CD4-positive, alpha-beta memory T cell (primary cell): Measurements from ENCODE around the gene UCMA. TPM values are rescaled to one million over a fixed set of nuclear protein-coding genes. Genes with fewer than 3 reads are reported as not detected.
"Not testable (repeated sequence)": the region's sequence is repeated elsewhere in the genome, so short reads cannot be mapped to it uniquely, and the experiment has no call there.

Source experiments
- CTCF ChIA-PET: fragments of 350-600 bp; sonication (Branson Sonifier 250); formaldehyde crosslinking; loops from one replicate; lab custom pipeline; 2021; ENCODE audit warnings: inconsistent platforms; ENCODE audit not compliant: partially characterized antibody; lab: Charles Lee
- POLR2A ChIA-PET: fragments of 350-600 bp; sonication (Branson Sonifier 250); formaldehyde crosslinking; loops from one replicate; lab custom pipeline; 2021; ENCODE audit not compliant: partially characterized antibody; lab: Charles Lee
- DNase-seq, 5 donors: peaks; one replicate each; pipeline versions ENCODE4 v3.0.0 to v3.0.0-alpha.2; 2020 to 2022; ENCODE audit warnings: mixed read lengths in 1 of 5
- H3K27ac ChIP-seq: one replicate; pipeline ENCODE4 v1.7.0; 2013; ENCODE audit warnings: low read depth, low read length
- H3K27me3 ChIP-seq: 2 replicates; pipeline ENCODE4 v1.7.0; 2013; ENCODE audit warnings: mild to moderate bottlenecking, low read length, moderate library complexity; ENCODE audit not compliant: insufficient read depth
- H3K36me3 ChIP-seq: 2 replicates; pipeline ENCODE4 v1.7.0; 2013; ENCODE audit warnings: mild to moderate bottlenecking, low read length, moderate library complexity; ENCODE audit not compliant: insufficient read depth
- H3K4me1 ChIP-seq: 2 replicates; pipeline ENCODE4 v1.7.0; 2013; ENCODE audit warnings: mild to moderate bottlenecking, low read length, moderate library complexity; ENCODE audit not compliant: insufficient read depth
- H3K4me3 ChIP-seq, 2 donors: one replicate each; pipeline ENCODE4 v1.7.0; 2013; ENCODE audit warnings: low read length in 2 of 2, mild to moderate bottlenecking in 1 of 2
- H3K9me3 ChIP-seq, 2 donors: one replicate each; pipeline ENCODE4 v1.7.0; 2013; ENCODE audit warnings: low read length in 2 of 2, control low read depth in 1 of 2; ENCODE audit not compliant: control insufficient read depth in 1 of 2
- H3K27ac Mint-ChIP-seq, 7 donors: one replicate each; pipeline ENCODE4 v1.8.0; 2020 to 2021; ENCODE audit warnings: mixed read lengths in 7 of 7, mild to moderate bottlenecking in 6 of 7, inconsistent platforms in 3 of 7, moderate library complexity in 3 of 7
- H3K27me3 Mint-ChIP-seq, 2 donors: one replicate each; pipeline ENCODE4 v1.8.0; 2020 to 2021; ENCODE audit warnings: mixed read lengths in 2 of 2
- H3K36me3 Mint-ChIP-seq, 2 donors: one replicate each; pipeline ENCODE4 v1.8.0; 2020 to 2021; ENCODE audit warnings: mixed read lengths in 2 of 2, inconsistent platforms in 1 of 2, mild to moderate bottlenecking in 1 of 2
- H3K4me1 Mint-ChIP-seq, 4 donors: one replicate each; pipeline ENCODE4 v1.8.0; 2020 to 2021; ENCODE audit warnings: mixed read lengths in 4 of 4, mild to moderate bottlenecking in 1 of 4
- H3K4me3 Mint-ChIP-seq, 8 donors: one replicate each; pipeline ENCODE4 v1.8.0; 2020 to 2021; ENCODE audit warnings: mixed read lengths in 8 of 8, mild to moderate bottlenecking in 7 of 8, moderate library complexity in 6 of 8, inconsistent platforms in 3 of 8
- H3K9me3 Mint-ChIP-seq, 8 donors: one replicate each; pipeline ENCODE4 v1.8.0; 2020 to 2021; ENCODE audit warnings: mixed read lengths in 8 of 8, mild to moderate bottlenecking in 5 of 8, inconsistent platforms in 3 of 8, moderate library complexity in 1 of 8
- intact Hi-C: fragments of 100-400 bp; cut with micrococcal nuclease; formaldehyde crosslinking; loops from one replicate; pipeline ENCODE4 v1.15.1; 2023
- polyA plus RNA-seq, 2 donors: library from polyadenylated mRNA; unstranded; fragments of 300-500 nt; fragmentation: Illumina TruSeq; gene quantifications; one replicate each; pipeline ENCODE4 v1.2.3, GENCODE V29; 2021
- total RNA-seq, 2 experiments: library from RNA; stranded (reverse); gene quantifications; one replicate each; pipeline ENCODE4 v1.2.3, GENCODE V29; 2021

Gene UCMA, protein sequence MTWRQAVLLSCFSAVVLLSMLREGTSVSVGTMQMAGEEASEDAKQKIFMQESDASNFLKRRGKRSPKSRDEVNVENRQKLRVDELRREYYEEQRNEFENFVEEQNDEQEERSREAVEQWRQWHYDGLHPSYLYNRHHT
- total RNA-seq, result not detected
- not detected for polyA plus RNA-seq

- H3K4me3 Mint-ChIP-seq, result no peak within 1 kb of the TSS
- Histone ChIP-seq H3K4me1 (no peaks in the 10 kb centered on the region), H3K27me3 (no peaks in the 10 kb centered on the region), H3K27ac (no peak within 1 kb of the TSS), H3K9me3 (no peaks in the 10 kb centered on the region), H3K4me3 (no peak within 1 kb of the TSS), H3K36me3 (no peaks in the 10 kb centered on the region)
- no peaks in the 10 kb centered on the region for H3K36me3 Mint-ChIP-seq
- DNase-seq, result no peak
- no peaks in the 10 kb centered on the region for H3K9me3 Mint-ChIP-seq
- intact Hi-C loops, result no loop called here
- no peak within 1 kb of the TSS for H3K27ac Mint-ChIP-seq
- ChIA-PET POLR2A (no interaction called here), CTCF (no interaction called here)
- H3K4me1 Mint-ChIP-seq, result no peaks in the 10 kb centered on the region
- H3K27me3 Mint-ChIP-seq, result peaks cover 0 to 2% of the 10 kb centered on the region in 2 donors
Measured at GRCh38 chr10:13234172-13234571, at the start of gene UCMA. UCMA (minus strand) TSS chr10:13234374; CDS start chr10:13234258, 116 bp downstream.

DNA sequence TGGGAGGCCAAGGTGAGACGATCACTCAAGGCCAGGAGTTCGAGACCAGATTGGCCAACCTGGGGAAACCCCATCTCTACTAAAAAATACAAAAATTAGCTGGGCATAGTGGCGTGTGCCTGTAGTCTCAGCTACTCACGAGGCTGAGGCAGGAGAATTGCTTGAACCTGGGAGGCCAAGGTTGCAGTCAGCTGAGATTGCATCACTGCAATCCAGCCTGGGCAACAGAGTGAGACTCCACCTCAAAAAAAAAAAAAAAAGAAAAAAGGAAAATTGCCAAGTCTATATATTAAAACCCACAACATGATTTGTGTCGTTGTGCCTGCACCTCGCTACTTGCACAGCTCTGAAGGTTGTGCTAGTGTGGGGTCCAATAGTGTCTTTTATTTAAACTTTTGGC lies 48.2 kb upstream of the UCMA start:
- DNase-seq, H3K9me3 ChIP-seq, H3K4me1 Mint-ChIP-seq, H3K36me3 ChIP-seq, intact Hi-C loops, H3K4me3 Mint-ChIP-seq, POLR2A ChIA-PET, H3K27me3 ChIP-seq, H3K27ac Mint-ChIP-seq, H3K27ac ChIP-seq, H3K4me1 ChIP-seq, H3K4me3 ChIP-seq, H3K9me3 Mint-ChIP-seq, H3K27me3 Mint-ChIP-seq: not testable (repeated sequence)
- H3K36me3 Mint-ChIP-seq, result peaks cover 8 to 11% of the 10 kb centered on the region in 2 donors
- CTCF ChIA-PET, result interaction anchor here (0.7 to 0.8 kb wide), 2 partner anchors 18 to 35 kb away, joined by 3 to 4 read pairs; no protein-coding TSS in a partner anchor

GRCh38 chr10:13276749-13277365 lies 42.7 kb upstream of the UCMA start:
- Histone ChIP-seq H3K36me3 (no peaks in the 10 kb centered on the region), H3K4me1 (no peaks in the 10 kb centered on the region), H3K27me3 (no peaks in the 10 kb centered on the region), H3K27ac (no peak overlapping the region), H3K9me3 (no peaks in the 10 kb centered on the region), H3K4me3 (no peak overlapping the region)
- peaks cover 0 to under 1% (median 0%) of the 10 kb centered on the region in 4 donors for H3K4me1 Mint-ChIP-seq
- H3K4me3 Mint-ChIP-seq, result no peak overlapping the region
- no peak for DNase-seq
- ChIA-PET CTCF (interaction anchor here (1.7 kb wide), 1 partner anchor 10 kb away, joined by 5 read pairs; no protein-coding TSS in a partner anchor), POLR2A (no interaction called here)
- intact Hi-C loops, result loop anchor here (5.0 kb wide), 1 partner anchor 50 kb away; no protein-coding TSS in a partner anchor
- H3K9me3 Mint-ChIP-seq, result no peaks in the 10 kb centered on the region
- peaks cover 0 to 2% of the 10 kb centered on the region in 2 donors for H3K27me3 Mint-ChIP-seq
- H3K27ac Mint-ChIP-seq, result peak overlapping the region in 1 of 7 donors; percentile 15
- peaks cover 6 to 9% of the 10 kb centered on the region in 2 donors for H3K36me3 Mint-ChIP-seq

- H3K4me1 ChIP-seq, H3K27ac ChIP-seq, H3K27me3 Mint-ChIP-seq, H3K27me3 ChIP-seq, H3K9me3 Mint-ChIP-seq, DNase-seq, H3K36me3 ChIP-seq, H3K4me3 ChIP-seq, H3K4me1 Mint-ChIP-seq, H3K9me3 ChIP-seq, H3K36me3 Mint-ChIP-seq, POLR2A ChIA-PET, H3K4me3 Mint-ChIP-seq, H3K27ac Mint-ChIP-seq: not testable (repeated sequence)
- CTCF ChIA-PET, result interaction anchor here (1.7 kb wide), 1 partner anchor 9 kb away, joined by 5 read pairs; no protein-coding TSS in a partner anchor
- intact Hi-C loops, result loop anchor here (5.0 kb wide), 1 partner anchor 49 kb away; no protein-coding TSS in a partner anchor
Measured at GRCh38 chr10:13276146-13276545, 42.0 kb upstream of the UCMA start.

DNA sequence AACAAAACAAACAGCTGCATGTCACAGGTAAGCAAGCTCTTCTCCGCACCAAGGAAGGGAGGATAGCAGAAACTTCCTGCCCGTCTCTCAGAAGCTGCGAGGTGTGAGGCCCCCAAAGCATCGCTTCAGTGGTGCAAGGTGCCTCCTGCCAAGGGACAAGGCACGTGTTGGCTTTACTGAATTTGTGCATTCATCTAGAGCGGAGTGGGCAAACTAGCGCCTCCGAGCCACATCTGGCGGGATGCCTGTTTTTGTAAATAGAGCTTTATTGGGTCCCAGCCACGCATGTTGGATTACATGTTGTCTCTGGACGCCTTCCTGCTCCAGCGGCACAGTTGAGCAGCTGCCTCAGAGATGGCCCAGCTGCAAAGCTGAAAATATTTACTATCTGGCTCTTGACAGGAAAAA lies 38.0 kb upstream of the UCMA start:
- Histone ChIP-seq H3K9me3 (no peaks in the 10 kb centered on the region), H3K4me3 (no peak overlapping the region), H3K27ac (no peak overlapping the region), H3K36me3 (no peaks in the 10 kb centered on the region), H3K4me1 (peaks cover 8% of the 10 kb centered on the region), H3K27me3 (no peaks in the 10 kb centered on the region)
- Mint-ChIP-seq H3K27ac (peak overlapping the region in 1 of 7 donors; percentile 68), H3K9me3 (no peaks in the 10 kb centered on the region), H3K4me1 (peaks cover 0 to 6% (median 4%) of the 10 kb centered on the region in 4 donors), H3K27me3 (peaks cover 0 to 2% of the 10 kb centered on the region in 2 donors), H3K36me3 (no peaks in the 10 kb centered on the region), H3K4me3 (peak overlapping the region in 1 of 8 donors; percentile 17)
- ChIA-PET CTCF (interaction anchor here (0.7 to 3.7 kb wide), 3 partner anchors 27 to 79 kb away, joined by 3 to 21 read pairs (median 7); partner anchors contain the start of gene PHYH), POLR2A (interaction anchor here (1.6 to 2.0 kb wide), 2 partner anchors 28 to 30 kb away, joined by 4 to 6 read pairs; partner anchors contain the start of gene PHYH)
- intact Hi-C loops, result no loop called here
- no peak for DNase-seq

DNA sequence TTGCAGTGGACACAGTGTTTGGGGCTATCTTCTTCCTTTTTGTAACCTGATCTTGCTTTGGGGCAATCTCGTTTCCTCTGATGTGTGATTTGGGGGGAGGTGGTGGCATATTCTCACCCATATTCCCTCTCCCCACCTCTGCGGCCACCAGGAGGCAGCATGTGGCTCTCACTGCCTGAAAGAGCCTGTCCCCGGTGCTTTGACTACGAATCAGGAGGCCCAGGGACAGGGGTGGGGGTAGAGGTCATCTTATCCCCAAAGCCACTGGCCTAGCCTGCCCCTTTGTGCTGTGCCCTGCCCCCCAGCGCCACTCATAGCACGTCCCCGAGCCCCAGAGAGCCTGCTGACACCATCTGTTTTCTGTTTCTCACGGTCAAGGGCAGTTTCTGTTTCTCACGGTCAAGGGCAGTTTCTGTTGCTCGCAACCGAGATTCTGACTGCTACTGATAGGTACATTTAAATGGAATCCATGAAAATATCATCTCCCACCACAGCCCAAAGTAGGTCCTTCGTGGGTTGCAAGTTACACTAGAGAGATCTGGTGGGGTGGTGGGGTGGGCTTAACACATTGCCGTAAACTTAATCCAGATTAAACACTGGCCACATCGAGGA lies 37.5 kb upstream of the UCMA start:
- no peaks in the 10 kb centered on the region for H3K9me3 ChIP-seq
- H3K9me3 Mint-ChIP-seq, result no peaks in the 10 kb centered on the region
- H3K27ac ChIP-seq, result no peak overlapping the region
- peak; percentile 41 to 54 (median 49) for DNase-seq
- peaks cover 0 to 6% (median 4%) of the 10 kb centered on the region in 4 donors for H3K4me1 Mint-ChIP-seq
- H3K27me3 Mint-ChIP-seq, result peaks cover 0 to 2% of the 10 kb centered on the region in 2 donors
- intact Hi-C loops, result loop anchor here (1.0 kb wide), 2 partner anchors 31 to 80 kb away; no protein-coding TSS in a partner anchor
- H3K4me3 Mint-ChIP-seq, result peak overlapping the region in 3 of 8 donors; percentile 17 to 18 (median 17)
- H3K27ac Mint-ChIP-seq, result peak overlapping the region in 4 of 7 donors; percentile 37 to 81 (median 72)
- CTCF ChIA-PET, result interaction anchor here (0.7 to 3.7 kb wide), 3 partner anchors 28 to 79 kb away, joined by 3 to 21 read pairs (median 7); partner anchors contain the start of gene PHYH
- H3K4me1 ChIP-seq, result peaks cover 8% of the 10 kb centered on the region
- H3K36me3 ChIP-seq, result no peaks in the 10 kb centered on the region
- H3K36me3 Mint-ChIP-seq, result no peaks in the 10 kb centered on the region
- H3K27me3 ChIP-seq, result no peaks in the 10 kb centered on the region
- POLR2A ChIA-PET, result interaction anchor here (1.6 to 2.0 kb wide), 2 partner anchors 28 to 30 kb away, joined by 4 to 6 read pairs; partner anchors contain the start of gene PHYH
- no peak overlapping the region for H3K4me3 ChIP-seq
